Epithelial cell of prostate (primary cell): ENCODE data around the gene MGAT1.
"Not testable (repeated sequence)": the region's sequence is repeated elsewhere in the genome, so short reads cannot be mapped to it uniquely, and the experiment has no call there.

Source experiments
- DNase-seq: peaks from one replicate; pipeline ENCODE4 v3.0.0-alpha.2; 2011; ENCODE audit warnings: low read depth, low spot score
- H3K27ac ChIP-seq: fragments of 450-650 bp; 2 replicates; pipeline ENCODE4 v1.5.1; 2017; ENCODE audit warnings: mild to moderate bottlenecking

Gene MGAT1

GRCh38 chr5:180740953-180741352 is 61.7 kb downstream of the MGAT1 start:
- H3K27ac ChIP-seq, DNase-seq: not testable (repeated sequence)

GRCh38 chr5:180739958-180740357 is 62.6 kb downstream of the MGAT1 start, which contains the start of gene OR2Y1:
TSS of gene OR2Y1 (minus strand) at chr5:180740058. CDS start at chr5:180740058, 0 bp downstream.
- H3K27ac ChIP-seq: no peak within 1 kb of the TSS
- no peak for DNase-seq

- no peak for DNase-seq
- H3K27ac ChIP-seq: no peak overlapping the region
Measured at GRCh38 chr5:180739271-180739670, 63.3 kb downstream of the MGAT1 start.

GRCh38 chr5:180736536-180736935 is 66.1 kb downstream of the MGAT1 start:
- no peak overlapping the region for H3K27ac ChIP-seq
- DNase-seq: no peak
